Muscle of back (tissue), 11 donors: ENCODE results near the gene TMLHE. TPM values are rescaled to one million over a fixed set of nuclear protein-coding genes. Genes with fewer than 3 reads are reported as not detected.
"Not testable (repeated sequence)": the region's sequence is repeated elsewhere in the genome, so short reads cannot be mapped to it uniquely, and the experiment has no call there.

Source experiments
- DNase-seq, 3 donors: peaks; one replicate each; pipeline versions ENCODE4 v3.0.0 to v3.0.0-alpha.2; 2013
- polyA plus RNA-seq, 10 donors: library from polyadenylated mRNA; unstranded; fragments of 120-200 nt; gene quantifications; one replicate each; pipeline ENCODE4 v1.2.1, GENCODE V29; 2013; ENCODE audit not compliant: insufficient read length in 10 of 10

The TMLHE gene
- polyA plus RNA-seq, 10 donors = 16.2 to 23.6 (median 18.6) TPM

GRCh38 chrX:155505296-155505695 lies 107.5 kb downstream of the TMLHE start:
- DNase-seq = no peak

GRCh38 chrX:155495134-155495533 lies 117.6 kb downstream of the TMLHE start:
- not testable (repeated sequence) for DNase-seq

- not testable (repeated sequence) for DNase-seq
Measured at GRCh38 chrX:155491421-155491820, 121.3 kb downstream of the TMLHE start.

- DNase-seq = not testable (repeated sequence)
Measured at GRCh38 chrX:155477136-155477535, 135.6 kb downstream of the TMLHE start.

GRCh38 chrX:155466269-155466938 lies 146.3 kb downstream of the TMLHE start:
- not testable (repeated sequence) for DNase-seq

GRCh38 chrX:155460501-155460900 lies 152.3 kb downstream of the TMLHE start:
- DNase-seq = not testable (repeated sequence)

- not testable (repeated sequence) for DNase-seq
Measured at GRCh38 chrX:155458471-155458870, 154.3 kb downstream of the TMLHE start, which contains the start of gene F8A3. TSS of gene F8A3 (minus strand) at chrX:155458620. CDS start at chrX:155458600, 20 bp downstream.

- not testable (repeated sequence) for DNase-seq
Measured at GRCh38 chrX:155457761-155458447, 154.8 kb downstream of the TMLHE start.

- DNase-seq = no peak
Measured at GRCh38 chrX:155441097-155441496, 171.7 kb downstream of the TMLHE start.

Other genes with a start within 250 kb of the TMLHE start
- gene F8A2, start 230.9 kb downstream of the TMLHE start, polyA plus RNA-seq = not detected
- 1 to 10 TPM in 9 of 10 donors, under 1 TPM in 1; 0.28 to 8.5 (median 5.0) TPM for gene F8A3, start 154.3 kb downstream of the TMLHE start, polyA plus RNA-seq
- 1 to 10 TPM in 9 of 10 donors, under 1 TPM in 1; 0.82 to 2.0 (median 1.1) TPM for gene SPRY3, start 366 bp downstream of the TMLHE start, polyA plus RNA-seq